Measurements from ENCODE around the gene GPR132.

GPR132 gene

DNA sequence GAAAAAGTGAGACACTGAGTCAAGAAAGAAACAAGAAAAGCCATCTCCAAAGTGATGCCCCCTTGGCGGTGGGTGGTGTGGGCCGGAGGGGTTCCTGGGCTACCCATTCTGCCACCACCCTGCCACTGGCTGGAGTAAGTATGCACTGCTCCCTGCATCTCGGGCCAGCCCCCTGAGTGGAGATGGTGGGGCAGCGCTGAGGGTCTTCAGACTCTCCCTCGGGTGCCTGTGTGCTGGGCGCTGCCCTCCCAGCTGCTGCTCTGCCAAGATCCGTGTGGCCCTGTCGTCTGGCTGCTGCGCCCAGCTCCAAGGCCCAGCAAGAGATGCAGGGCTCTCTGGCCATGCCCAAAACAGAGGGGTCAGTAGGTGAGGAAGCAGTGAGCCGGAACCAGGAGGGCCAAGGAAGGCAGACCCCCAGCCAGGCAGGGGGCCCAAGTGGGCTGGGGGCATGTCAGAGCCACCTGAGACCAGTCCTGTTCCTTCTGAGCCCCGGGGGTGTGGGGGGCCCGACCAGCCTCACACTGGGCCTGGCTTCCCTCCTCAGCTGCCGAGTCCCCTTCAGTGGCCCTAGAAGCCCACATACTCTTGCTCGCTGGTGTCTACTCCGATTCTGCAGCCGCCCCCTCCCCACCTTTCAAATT lies 5.2 kb downstream of the GPR132 start:
- peak overlapping the region; percentile 17 for H3K4me3 ChIP-seq (replicated peaks; ENCODE audit: insufficient read depth, low read length)
- no peak for DNase-seq (ENCODE audit: low read depth in 1 of 2, low spot score in 1 of 2)
- H3K27me3 ChIP-seq (ENCODE audit: insufficient read depth, poor library complexity, severe bottlenecking): no peaks in the 10 kb centered on the region
- no peak for TF ChIP-seq REST (IDR thresholded peaks at IDR 0.05; ENCODE audit: insufficient replicate concordance, low read depth)
- TF ChIP-seq SPI1 (IDR thresholded peaks at IDR 0.05; ENCODE audit: borderline replicate concordance, low read depth): no peak
- no peak for TF ChIP-seq GABPA (IDR thresholded peaks at IDR 0.05; ENCODE audit: low read depth)
- no peak for TF ChIP-seq POLR2AphosphoS5 (IDR thresholded peaks at IDR 0.05; ENCODE audit: low read depth)
- H3K27ac ChIP-seq (replicated peaks): peak overlapping the region; percentile 88

GRCh38 chr14:105059035-105059924 lies 6.0 kb downstream of the GPR132 start:
- no peaks in the 10 kb centered on the region for H3K27me3 ChIP-seq (ENCODE audit: insufficient read depth, poor library complexity, severe bottlenecking)
- H3K4me3 ChIP-seq (replicated peaks; ENCODE audit: insufficient read depth, low read length): no peak overlapping the region
- DNase-seq (ENCODE audit: low read depth in 1 of 2, low spot score in 1 of 2): no peak
- TF ChIP-seq POLR2AphosphoS5 (IDR thresholded peaks at IDR 0.05; ENCODE audit: low read depth): no peak
- TF ChIP-seq SPI1 (IDR thresholded peaks at IDR 0.05; ENCODE audit: borderline replicate concordance, low read depth): peak; percentile 48; the same call in 1 of the 2 replicates
- TF ChIP-seq GABPA (IDR thresholded peaks at IDR 0.05; ENCODE audit: low read depth): no peak
- no peak for TF ChIP-seq REST (IDR thresholded peaks at IDR 0.05; ENCODE audit: insufficient replicate concordance, low read depth)
- TF ChIP-seq CTCF (IDR thresholded peaks at IDR 0.05; ENCODE audit: insufficient read depth, low read length): no peak
- peak overlapping the region; percentile 88 for H3K27ac ChIP-seq (replicated peaks)

GRCh38 chr14:105058521-105059034 lies 6.7 kb downstream of the GPR132 start:
- Histone ChIP-seq H3K27ac (replicated peaks) (peak overlapping the region; percentile 88), H3K27me3 (ENCODE audit: insufficient read depth, poor library complexity, severe bottlenecking) (no peaks in the 10 kb centered on the region), H3K4me3 (replicated peaks; ENCODE audit: insufficient read depth, low read length) (no peak overlapping the region)
- peak in 1 of 2 experiments; percentile 62 for DNase-seq (ENCODE audit: low read depth in 1 of 2, low spot score in 1 of 2)
- TF ChIP-seq GABPA (IDR thresholded peaks at IDR 0.05; ENCODE audit: low read depth) (no peak), REST (IDR thresholded peaks at IDR 0.05; ENCODE audit: insufficient replicate concordance, low read depth) (no peak), POLR2AphosphoS5 (IDR thresholded peaks at IDR 0.05; ENCODE audit: low read depth) (no peak), SPI1 (IDR thresholded peaks at IDR 0.05; ENCODE audit: borderline replicate concordance, low read depth) (no peak), CTCF (IDR thresholded peaks at IDR 0.05; ENCODE audit: insufficient read depth, low read length) (no peak)

All from HL-60 (cell line).